ENCODE measurements around the gene AQP4.

GRCh38 chr18:26893996-26894395, 28.5 kb upstream of the AQP4 start:
- TF ChIP-seq CTCF (IDR thresholded peaks at IDR 0.05; ENCODE audit: low read length) = no peak
- no peak for TF ChIP-seq EZH2 (optimal IDR thresholded peaks at IDR 0.05; ENCODE audit: low read depth, low read length)
